Lung (tissue), 12 donors: ENCODE measurements around the gene MYO18A. TPM values are rescaled to one million over a fixed set of nuclear protein-coding genes. Genes with fewer than 3 reads are reported as not detected.

Experiments
- ATAC-seq: fragments of 200-7000 bp; cut with Tn5 transposase; one replicate; pipeline ENCODE4 v1.9.1; 2020; ENCODE audit warnings: moderate number of reproducible peaks; ENCODE audit not compliant: insufficient read depth, low FRiP score
- DNase-seq, 3 donors: peaks; one replicate each; pipeline ENCODE4 v3.0.0-alpha.2; 2013 to 2017
- H3K27ac ChIP-seq, 2 donors: one replicate each; pipeline ENCODE4 v1.5.1; 2013; ENCODE audit warnings: mild to moderate bottlenecking in 2 of 2, moderate library complexity in 2 of 2, control low read depth in 1 of 2, inconsistent platforms in 1 of 2, low read depth in 1 of 2, low read length in 1 of 2
- H3K27me3 ChIP-seq, 3 donors: one replicate each; pipeline ENCODE4 v1.5.1; 2013; ENCODE audit warnings: low read length in 2 of 3; ENCODE audit not compliant: control insufficient read depth in 3 of 3, insufficient read depth in 3 of 3
- H3K36me3 ChIP-seq, 4 donors: one replicate each; pipeline ENCODE4 v1.5.1; 2013; ENCODE audit warnings: low read length in 4 of 4, mild to moderate bottlenecking in 1 of 4, moderate library complexity in 1 of 4; ENCODE audit not compliant: control insufficient read depth in 4 of 4, insufficient read depth in 4 of 4
- H3K4me1 ChIP-seq, 5 donors: one replicate each; pipeline ENCODE4 v1.5.1; 2013; ENCODE audit warnings: low read length in 5 of 5, mild to moderate bottlenecking in 2 of 5, moderate library complexity in 1 of 5; ENCODE audit not compliant: control insufficient read depth in 5 of 5, insufficient read depth in 5 of 5
- H3K4me3 ChIP-seq: one replicate; pipeline ENCODE4 v1.5.1; 2013; ENCODE audit warnings: mild to moderate bottlenecking, control low read depth, moderate library complexity
- H3K9ac ChIP-seq, 2 donors: one replicate each; pipeline ENCODE4 v1.5.1; 2013; ENCODE audit warnings: low read length in 2 of 2, control low read depth in 1 of 2; ENCODE audit not compliant: insufficient read depth in 1 of 2
- H3K9me3 ChIP-seq, 4 donors: one replicate each; pipeline ENCODE4 v1.5.1; 2013; ENCODE audit warnings: low read length in 3 of 4, mild to moderate bottlenecking in 1 of 4, moderate library complexity in 1 of 4; ENCODE audit not compliant: control insufficient read depth in 4 of 4, insufficient read depth in 3 of 4
- CTCF ChIP-seq: IDR thresholded peaks from 2 replicates; pipeline ENCODE4 v1.5.1; 2012; ENCODE audit warnings: mild to moderate bottlenecking; ENCODE audit errors: control extremely low read depth, extremely low read depth
- WGBS, 2 donors: extraction: QIAGEN DNeasy Blood & Tissue Kit; methylation state at CpG; one replicate each; pipeline ENCODE4 v1.1.7; 2013; 5-methylcytosine and 5-hydroxymethylcytosine counted together
- polyA plus RNA-seq, 2 donors: library from polyadenylated mRNA; stranded (reverse); fragments of 200-250 nt; gene quantifications; one replicate each; pipeline ENCODE4 v1.2.1, GENCODE V29; 2013
- total RNA-seq, 2 donors: library from RNA; depleted of rRNA in 1 of 2; stranded (reverse); fragments of >200 nt in 1 of 2; gene quantifications; one replicate each; pipeline ENCODE4 v1.2.1, GENCODE V29; 2014 to 2021
- donor health status: control.
- donor health status: control.
- donor health status: Bipolar disorder and iron deficiency.
- donor health status: healthy.
- donor health status: DM: yes; HTN: yes; CAD: no.

The MYO18A gene
- total and polyA plus RNA-seq, 4 donors = 19.0 to 65.2 (median 49.3) TPM

- Histone ChIP-seq H3K4me1 (peaks cover 7 to 63% (median 37%) of the 10 kb centered on the region in 5 donors), H3K4me3 (no peak overlapping the region), H3K9me3 (no peaks in the 10 kb centered on the region), H3K27me3 (no peaks in the 10 kb centered on the region), H3K9ac (no peak overlapping the region), H3K27ac (peak overlapping the region in 1 of 2 donors; percentile 54), H3K36me3 (no peaks in the 10 kb centered on the region)
- TF ChIP-seq CTCF = no peak
- ATAC-seq (no peak), DNase-seq (peak in 1 of 3 donors; percentile 54)
- 58 to 67% methylated on average over 6 of the region's 6 CpGs for WGBS, 2 donors
These were observed 23.4 kb downstream of the MYO18A start for GRCh38 chr17:29156781-29157180.

GRCh38 chr17:29155966-29156338 is 24.2 kb downstream of the MYO18A start:
- no peak overlapping the region for H3K9ac ChIP-seq

GRCh38 chr17:29155227-29155965 is 24.8 kb downstream of the MYO18A start:
- peak overlapping the region; percentile 54 to 57 for H3K27ac ChIP-seq
- H3K4me3 ChIP-seq = no peak overlapping the region
- no peak for DNase-seq
- no peaks in the 10 kb centered on the region for H3K27me3 ChIP-seq
- H3K36me3 ChIP-seq = no peaks in the 10 kb centered on the region
- no peaks in the 10 kb centered on the region for H3K9me3 ChIP-seq
- WGBS, 2 donors = 46 to 58% methylated on average over 11 of the region's 11 CpGs
- H3K4me1 ChIP-seq = peaks cover 7 to 61% (median 37%) of the 10 kb centered on the region in 5 donors
- peak; percentile 75 for ATAC-seq
- no peak overlapping the region for H3K9ac ChIP-seq
- TF ChIP-seq CTCF = no peak

More at GRCh38 chr17:29155966-29156338, 24.2 kb downstream of the MYO18A start:
- Histone ChIP-seq H3K27ac (peak overlapping the region; percentile 37 to 54), H3K9me3 (no peaks in the 10 kb centered on the region), H3K27me3 (no peaks in the 10 kb centered on the region), H3K4me1 (peaks cover 7 to 63% (median 37%) of the 10 kb centered on the region in 5 donors), H3K4me3 (no peak overlapping the region), H3K36me3 (no peaks in the 10 kb centered on the region)
- ATAC-seq = no peak
- DNase-seq = peak; percentile 86 to 89 (median 86)
- WGBS, 2 donors = 45 to 60% methylated on average over 3 of the region's 3 CpGs
- TF ChIP-seq CTCF = no peak
